Activated T-helper 1 cell treated with anti-CD3 and anti-CD28 coated beads, Interleukin-2, amount 50 U/mL, for 16 hours (primary cell): ENCODE measurements around the gene NCK2.

ENCODE experiments used
- DNase-seq, 2 donors: peaks; one replicate each; pipeline ENCODE4 v3.0.0-alpha.2; 2020; ENCODE audit warnings: low read depth in 1 of 2, low spot score in 1 of 2

Gene NCK2

GRCh38 chr2:105734762-105735538, 9.8 kb upstream of the NCK2 start:
- no peak for DNase-seq

GRCh38 chr2:105736145-105736544, 8.6 kb upstream of the NCK2 start:
- no peak for DNase-seq

DNA sequence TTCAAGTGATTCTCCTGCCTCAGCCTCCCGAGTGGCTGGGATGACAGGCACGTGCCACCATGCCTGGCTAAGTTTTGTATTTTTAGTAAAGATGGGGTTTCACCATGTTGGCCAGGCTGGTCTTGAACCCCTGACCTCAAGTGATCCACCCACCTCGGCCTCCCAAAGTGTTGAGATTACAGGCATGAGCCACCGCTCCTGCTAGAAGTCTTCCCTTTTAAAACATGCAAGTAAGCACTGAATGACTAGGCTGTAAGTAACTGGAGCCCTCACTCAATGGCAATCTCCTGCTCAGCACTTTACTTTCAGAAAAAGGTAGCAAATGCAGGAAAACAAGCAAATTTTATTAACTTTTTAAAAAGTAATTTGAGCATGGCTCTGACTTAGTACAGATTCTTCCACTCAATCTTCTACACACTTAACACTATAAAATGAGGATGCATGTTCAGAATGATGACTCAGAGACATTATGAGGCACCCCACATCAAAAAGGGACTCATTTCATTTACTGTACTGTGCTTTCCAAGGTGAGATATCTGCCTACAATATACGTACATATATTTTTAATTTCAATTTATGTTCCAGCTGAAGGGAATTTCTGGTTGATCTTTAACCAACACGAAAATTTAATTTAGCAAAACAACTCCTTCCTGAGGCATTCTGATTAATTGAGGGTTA, 6.6 kb upstream of the NCK2 start:
- DNase-seq = no peak

DNA sequence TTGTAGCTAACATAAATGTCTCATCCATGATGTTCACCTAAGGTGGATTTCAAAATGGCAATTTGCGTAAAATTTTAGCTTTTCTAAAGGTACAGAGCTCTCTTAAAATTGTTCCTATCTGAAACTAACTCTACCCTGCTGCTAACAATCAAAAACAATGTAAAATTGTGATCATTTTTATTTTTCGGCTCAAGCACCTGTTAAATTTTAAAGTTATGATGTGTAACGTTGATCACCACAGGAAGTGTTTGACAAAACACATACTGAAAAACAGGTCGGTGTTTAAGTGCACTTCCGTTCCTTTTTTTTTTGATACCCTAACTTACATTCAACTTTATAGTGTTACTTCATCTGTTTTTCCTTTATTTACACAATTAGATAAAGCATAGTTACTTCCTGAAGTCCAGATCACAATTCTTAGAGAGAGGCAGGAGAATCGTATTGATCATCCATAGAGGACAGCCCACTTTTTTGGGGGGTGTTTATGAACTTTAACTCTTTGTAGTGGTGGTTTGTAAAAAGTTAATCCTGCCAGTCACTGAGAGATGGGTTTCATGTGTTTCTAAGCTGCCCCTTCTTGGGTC, 6.0 kb upstream of the NCK2 start:
- DNase-seq = no peak

- no peak for DNase-seq
Measured at GRCh38 chr2:105739426-105739825, 5.3 kb upstream of the NCK2 start.

DNA sequence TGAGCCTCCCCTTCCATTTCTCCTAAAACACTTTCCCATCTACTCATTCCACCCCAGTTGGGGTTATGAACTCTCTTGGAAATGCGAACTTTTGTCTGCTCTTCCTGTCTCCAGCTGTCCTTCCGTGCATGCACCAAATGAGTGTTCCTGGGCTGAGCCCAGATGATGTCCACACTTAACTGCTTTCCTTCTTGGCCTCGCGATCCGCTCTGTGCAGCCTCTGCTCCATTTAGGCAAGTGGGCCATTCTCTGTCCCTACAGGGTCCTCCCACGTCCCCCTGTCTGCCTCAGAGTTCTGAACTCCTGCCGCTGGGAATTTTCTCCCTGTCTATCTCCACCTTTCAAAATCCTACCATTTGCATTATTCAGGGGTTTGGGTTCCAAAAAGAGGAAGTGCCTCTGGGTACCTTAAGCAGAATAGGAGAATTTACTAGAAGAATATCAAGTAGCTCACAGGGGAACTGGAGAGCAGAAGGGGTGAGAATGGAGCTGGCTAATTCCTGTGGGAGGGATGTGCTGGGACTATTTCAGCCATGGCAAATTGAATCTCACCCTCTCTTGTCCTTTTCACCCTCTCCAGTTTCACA, 4.7 kb upstream of the NCK2 start:
- DNase-seq = no peak

- no peak for DNase-seq
Measured at GRCh38 chr2:105741174-105741573, 3.5 kb upstream of the NCK2 start.

GRCh38 chr2:105741617-105742016, 3.1 kb upstream of the NCK2 start:
- DNase-seq = no peak

GRCh38 chr2:105744091-105744908, 412 bp upstream of the NCK2 start:
- DNase-seq = peak in 1 of 2 donors; percentile 68

- peak; percentile 55 to 80 for DNase-seq
Measured at GRCh38 chr2:105746177-105747080, 1.7 kb downstream of the NCK2 start.

- DNase-seq = no peak
Measured at GRCh38 chr2:105747254-105747894, 2.7 kb downstream of the NCK2 start.

- DNase-seq = no peak
Measured at GRCh38 chr2:105747991-105748390, 3.3 kb downstream of the NCK2 start.

DNA sequence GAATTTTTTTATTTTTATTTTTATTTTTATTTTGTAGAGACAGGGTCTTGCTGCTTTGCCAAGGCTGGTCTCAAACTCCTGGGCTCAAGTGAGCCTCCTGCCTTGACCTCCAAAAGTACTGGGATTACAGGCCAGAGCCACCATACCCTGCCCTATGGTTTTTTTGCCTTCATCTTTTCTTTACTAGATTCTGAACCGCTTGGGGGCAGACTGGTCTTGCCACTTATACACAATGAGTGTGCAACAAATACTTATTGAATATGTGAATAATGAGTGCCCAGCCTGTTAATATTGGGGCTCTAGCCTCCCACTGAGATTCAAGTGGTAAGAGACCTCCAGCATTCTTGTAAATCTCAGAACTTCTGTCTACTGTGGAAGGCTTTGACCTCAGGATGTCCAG, 3.9 kb downstream of the NCK2 start:
- no peak for DNase-seq

GRCh38 chr2:105749583-105750400, 5.1 kb downstream of the NCK2 start:
- no peak for DNase-seq

GRCh38 chr2:105750735-105751134, 6.0 kb downstream of the NCK2 start:
- DNase-seq = no peak

- DNase-seq = no peak
Measured at GRCh38 chr2:105751272-105751671, 6.6 kb downstream of the NCK2 start.

- no peak for DNase-seq
Measured at GRCh38 chr2:105752691-105753358, 8.1 kb downstream of the NCK2 start.

- no peak for DNase-seq
Measured at GRCh38 chr2:105753380-105753779, 8.7 kb downstream of the NCK2 start.
